Ishikawa (cell line): Measurements from ENCODE around the gene DAB2IP.
A peak's percentile ranks its signal among the peaks of the same experiment; 100 is the strongest.

Experiments
- CEBPB ChIP-seq: IDR thresholded peaks from 2 replicates; pipeline ENCODE4 v1.6.1; 2012
- CREB1 ChIP-seq: IDR thresholded peaks from 2 replicates; pipeline ENCODE4 v1.6.1; 2012; ENCODE audit warnings: low read depth
- EGR1 ChIP-seq: IDR thresholded peaks from 2 replicates; pipeline ENCODE4 v1.6.1; 2012
- EP300 ChIP-seq: IDR thresholded peaks from 2 replicates; pipeline ENCODE4 v1.6.1; 2012; ENCODE audit warnings: borderline replicate concordance
- FOXM1 ChIP-seq: IDR thresholded peaks from 2 replicates; pipeline ENCODE4 v1.6.1; 2012; ENCODE audit warnings: low read depth, borderline replicate concordance
- MAX ChIP-seq: IDR thresholded peaks from 2 replicates; pipeline ENCODE4 v1.6.1; 2012
- NFIC ChIP-seq: IDR thresholded peaks from 2 replicates; pipeline ENCODE4 v1.6.1; 2012
- RAD21 ChIP-seq: IDR thresholded peaks from 2 replicates; pipeline ENCODE4 v1.6.1; 2012; ENCODE audit warnings: low read depth
- REST ChIP-seq: IDR thresholded peaks from 2 replicates; pipeline ENCODE4 v1.6.1; 2012; ENCODE audit warnings: low read depth, mild to moderate bottlenecking
- TAF1 ChIP-seq: IDR thresholded peaks from 2 replicates; pipeline ENCODE4 v1.6.1; 2012; ENCODE audit warnings: low read depth, mild to moderate bottlenecking
- TCF12 ChIP-seq: IDR thresholded peaks from 2 replicates; pipeline ENCODE4 v1.6.1; 2012; ENCODE audit warnings: low read depth
- TEAD4 ChIP-seq: IDR thresholded peaks from 2 replicates; pipeline ENCODE4 v1.6.1; 2012
- YY1 ChIP-seq: IDR thresholded peaks from 2 replicates; pipeline ENCODE4 v1.6.1; 2012; ENCODE audit warnings: low read depth

- TF ChIP-seq REST, result no peak
- no peak for TF ChIP-seq RAD21
- TF ChIP-seq EGR1, result no peak
- TF ChIP-seq EP300, result 0 out of 2 replicates have a peak, but pooled peaks have one; percentile 15
- TF ChIP-seq TAF1, result no peak
- no peak for TF ChIP-seq MAX
- no peak for TF ChIP-seq CEBPB
- no peak for TF ChIP-seq YY1
- no peak for TF ChIP-seq FOXM1
- TF ChIP-seq NFIC, result peak; percentile 72
- TF ChIP-seq CREB1, result no peak
- peak; percentile 51; the same call in 1 of the 2 replicates for TF ChIP-seq TCF12
- 0 out of 2 replicates have a peak, but pooled peaks have one; percentile 16 for TF ChIP-seq TEAD4
Measured at GRCh38 chr9:121637713-121638220, 13.7 kb upstream of the DAB2IP start.
